GM19193 (cell line): ENCODE data around the gene MAP2K5.

ENCODE experiments used
- POLR2A ChIP-seq: IDR thresholded peaks from 4 replicates; pipeline ENCODE4 v1.6.1; 2011; ENCODE audit not compliant: insufficient read depth, insufficient read length; ENCODE audit errors: extremely low read depth

The MAP2K5 gene

DNA sequence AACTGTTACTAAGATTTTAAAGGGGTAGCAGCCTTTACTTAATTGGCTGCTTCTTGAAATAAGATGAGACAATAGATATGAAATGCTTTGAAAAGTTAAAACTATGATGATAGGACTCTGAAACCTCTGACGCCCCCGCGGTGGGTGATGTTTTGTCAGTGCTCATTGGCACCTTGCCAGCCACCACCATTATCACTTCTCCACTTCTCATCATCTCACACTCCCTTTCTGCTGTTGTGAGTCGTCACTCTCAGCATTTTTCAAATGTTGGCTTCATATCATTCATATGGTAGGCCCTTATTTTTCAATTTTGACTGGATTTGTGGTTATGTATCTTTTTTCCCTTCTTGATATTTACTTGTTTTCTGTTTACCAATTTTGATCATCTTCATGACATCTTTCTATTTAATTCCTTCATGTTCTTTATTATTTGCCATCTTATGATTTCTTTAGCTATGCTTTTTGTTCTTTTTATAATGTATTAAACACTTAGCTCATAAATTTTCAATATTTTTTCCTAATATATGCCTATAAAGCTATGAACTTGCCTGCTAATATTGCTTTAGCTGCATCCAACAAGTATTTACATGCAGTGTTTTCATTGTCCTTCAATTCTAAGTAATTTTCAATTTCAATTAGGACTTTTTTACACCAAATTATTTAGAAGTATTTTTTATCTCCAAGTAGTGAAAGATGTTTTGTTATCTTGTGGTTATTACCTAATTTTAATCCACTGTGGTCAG is 252.5 kb downstream of the MAP2K5 start:
- no peak for TF ChIP-seq POLR2A

DNA sequence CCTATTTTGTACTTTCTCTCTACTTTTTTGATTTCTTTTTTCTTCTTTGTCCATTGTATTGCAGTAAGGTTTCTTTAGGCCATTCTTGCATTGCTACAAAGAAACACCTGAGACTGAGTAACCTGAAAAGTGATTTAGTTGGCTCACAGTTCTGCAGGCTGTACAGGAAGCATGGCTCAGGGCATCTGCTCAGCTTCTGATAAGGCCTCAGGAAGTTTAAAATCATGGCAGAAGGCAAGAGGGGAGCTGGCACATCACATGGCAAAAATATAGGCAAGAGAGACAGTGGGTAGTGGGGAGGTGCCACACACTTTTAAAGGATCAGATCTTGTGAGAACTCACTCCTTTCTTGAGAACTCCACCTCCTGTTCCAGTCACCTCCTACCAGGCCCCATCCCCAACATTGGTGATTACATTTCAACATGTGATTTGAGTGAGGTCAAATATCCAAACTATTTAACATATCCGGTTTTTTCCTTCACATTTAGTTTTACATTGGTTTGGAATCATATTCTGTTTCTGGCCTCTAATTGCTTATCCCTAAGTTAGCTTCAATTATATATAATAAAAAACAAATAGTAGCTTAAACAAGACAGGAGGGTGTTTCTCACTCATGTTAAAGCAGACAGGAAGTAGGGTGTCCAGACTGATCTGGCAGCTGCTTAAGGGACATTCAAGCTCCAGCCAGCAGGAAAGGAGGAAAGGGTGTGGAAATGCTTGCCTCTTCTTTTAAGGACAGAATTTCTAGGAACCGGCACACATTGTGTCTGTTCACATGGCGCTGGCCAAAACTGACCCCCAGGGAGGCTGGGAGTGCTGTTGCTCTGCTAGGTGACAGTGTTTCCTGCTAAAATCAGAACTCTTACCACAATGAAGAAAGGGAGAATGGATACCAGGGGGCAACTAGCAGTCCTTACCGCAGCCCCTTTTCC is 254.0 kb downstream of the MAP2K5 start:
- TF ChIP-seq POLR2A: no peak

- TF ChIP-seq POLR2A: no peak
These were observed 257.3 kb downstream of the MAP2K5 start for GRCh38 chr15:67799801-67800205.

DNA sequence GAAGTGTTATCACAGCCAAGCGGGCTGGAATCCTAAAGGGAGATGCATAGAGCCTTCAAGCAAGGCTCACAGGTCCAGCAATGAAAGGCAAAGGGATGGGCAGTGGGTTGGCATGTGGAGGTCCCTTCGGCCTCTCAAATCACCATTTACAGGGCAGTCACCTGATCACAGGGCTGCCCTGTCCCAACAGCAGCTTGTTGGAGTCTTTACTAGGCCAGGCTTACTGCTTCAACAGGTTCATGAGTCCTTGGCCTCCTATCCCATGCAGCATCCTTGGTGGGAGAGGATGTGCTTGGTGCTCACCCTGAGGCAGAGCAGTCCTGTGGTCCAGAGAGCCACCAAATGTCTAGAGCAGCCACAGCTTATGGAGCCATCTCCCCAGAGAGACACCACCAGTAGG is 258.6 kb downstream of the MAP2K5 start:
- no peak for TF ChIP-seq POLR2A

GRCh38 chr15:67801926-67802914 is 259.7 kb downstream of the MAP2K5 start:
- TF ChIP-seq POLR2A: no peak

GRCh38 chr15:67803299-67803698 is 260.8 kb downstream of the MAP2K5 start:
- TF ChIP-seq POLR2A: no peak

DNA sequence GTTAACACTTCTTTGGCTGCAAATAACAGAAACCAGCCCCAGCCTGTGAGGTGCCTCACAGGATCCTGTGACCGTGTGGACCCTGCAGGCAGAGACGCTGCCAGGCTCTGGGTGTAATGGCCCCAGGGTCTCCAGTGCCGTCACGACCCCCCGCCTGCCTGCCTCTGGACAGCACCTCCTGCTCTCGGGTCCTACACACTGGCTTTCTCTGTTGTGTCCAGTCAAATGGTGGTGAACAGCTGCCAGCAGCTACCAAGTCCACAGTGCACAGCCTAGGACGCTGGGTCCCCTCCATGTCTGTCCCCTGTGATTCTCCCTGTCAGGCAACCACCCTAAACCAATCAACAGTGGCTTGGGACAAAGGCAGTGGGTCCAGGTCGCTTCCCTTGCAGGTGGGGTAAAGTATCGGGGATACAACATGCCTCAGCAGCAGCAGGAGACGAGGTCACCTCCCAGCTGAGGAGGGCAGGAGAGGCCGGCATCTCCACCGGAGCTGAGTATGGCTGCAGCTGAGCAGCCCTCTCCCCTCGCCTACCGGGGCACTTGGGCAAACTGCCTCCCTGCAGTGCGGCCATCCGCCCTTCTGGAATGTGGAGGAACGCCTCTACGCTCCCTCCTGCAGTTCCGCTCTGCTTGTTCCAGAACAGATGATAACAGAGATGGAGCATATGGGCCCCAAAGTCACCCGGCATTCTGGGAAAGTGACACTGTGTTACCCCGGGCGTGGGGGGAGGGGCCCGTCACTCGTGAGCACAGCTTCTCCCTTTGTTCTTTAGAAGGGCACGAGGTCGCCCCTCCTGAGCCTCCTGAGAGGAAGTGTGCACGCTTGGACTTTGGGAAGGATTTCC is 261.7 kb downstream of the MAP2K5 start:
- no peak for TF ChIP-seq POLR2A

- no peak for TF ChIP-seq POLR2A
These were observed 262.6 kb downstream of the MAP2K5 start for GRCh38 chr15:67805008-67805665.

DNA sequence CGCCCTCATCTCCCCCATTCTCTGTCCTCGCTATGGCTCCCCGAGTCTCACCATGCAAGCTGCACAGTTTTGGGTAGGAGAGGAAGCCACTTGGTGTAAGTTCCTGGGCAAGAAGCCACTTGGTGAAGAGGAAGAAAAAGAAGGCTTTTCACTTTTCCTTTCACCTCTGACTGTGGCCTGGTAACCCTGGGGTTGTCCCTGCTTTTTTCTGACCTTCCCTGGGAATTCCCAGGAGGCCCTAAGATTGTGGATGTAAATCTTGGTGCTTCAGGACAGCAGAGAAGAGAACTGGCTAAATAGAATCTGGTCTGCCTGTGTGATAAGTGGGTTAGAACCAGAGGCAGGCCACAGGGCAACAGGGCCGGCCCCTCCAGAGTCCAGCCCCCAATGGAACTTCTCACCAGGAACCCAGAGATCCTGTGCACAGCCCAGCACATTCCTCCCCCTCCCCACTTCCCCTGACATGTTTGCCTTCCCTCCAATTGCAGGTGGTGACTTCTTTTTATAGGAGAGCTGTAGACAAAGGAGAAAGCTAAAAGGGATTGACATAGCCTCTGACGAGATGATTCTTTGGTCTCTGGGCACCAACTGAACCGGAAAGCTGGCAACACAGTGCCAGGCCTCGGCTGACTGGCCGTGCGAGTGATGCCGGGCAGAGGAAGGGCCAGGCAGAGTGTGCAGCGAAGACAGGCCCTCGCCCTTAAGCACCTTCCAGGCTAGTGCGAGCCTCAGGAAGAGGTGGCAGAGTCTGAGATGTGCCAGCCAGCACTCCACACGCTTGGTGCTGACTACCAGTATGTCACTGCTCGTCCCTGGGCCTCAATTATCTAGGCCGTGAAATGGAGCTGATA is 263.4 kb downstream of the MAP2K5 start:
- TF ChIP-seq POLR2A: no peak

GRCh38 chr15:67806536-67806935 is 264.0 kb downstream of the MAP2K5 start:
- no peak for TF ChIP-seq POLR2A

- TF ChIP-seq POLR2A: no peak
These were observed 264.6 kb downstream of the MAP2K5 start for GRCh38 chr15:67807141-67807540.

GRCh38 chr15:67807836-67808235 is 265.3 kb downstream of the MAP2K5 start:
- TF ChIP-seq POLR2A: no peak

DNA sequence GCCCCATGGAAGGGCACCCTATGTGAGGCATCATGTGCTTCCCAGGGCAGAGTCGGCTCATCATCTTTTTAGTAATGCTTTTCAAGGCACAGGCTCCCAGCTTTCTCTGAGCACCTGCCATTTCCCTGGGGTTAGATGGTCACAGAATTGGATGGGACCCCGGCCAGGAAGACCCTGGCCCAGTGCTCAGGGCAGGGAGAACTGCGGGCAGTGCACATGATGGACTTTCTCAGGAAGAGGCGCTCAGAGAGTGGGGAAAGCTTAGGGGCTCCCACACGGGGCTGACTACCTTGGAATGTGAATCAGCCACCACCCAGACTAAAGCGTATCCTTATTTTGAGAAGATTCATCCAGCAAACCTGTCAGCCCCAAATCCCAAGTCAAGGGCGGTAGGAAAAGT is 266.3 kb downstream of the MAP2K5 start:
- TF ChIP-seq POLR2A: no peak

DNA sequence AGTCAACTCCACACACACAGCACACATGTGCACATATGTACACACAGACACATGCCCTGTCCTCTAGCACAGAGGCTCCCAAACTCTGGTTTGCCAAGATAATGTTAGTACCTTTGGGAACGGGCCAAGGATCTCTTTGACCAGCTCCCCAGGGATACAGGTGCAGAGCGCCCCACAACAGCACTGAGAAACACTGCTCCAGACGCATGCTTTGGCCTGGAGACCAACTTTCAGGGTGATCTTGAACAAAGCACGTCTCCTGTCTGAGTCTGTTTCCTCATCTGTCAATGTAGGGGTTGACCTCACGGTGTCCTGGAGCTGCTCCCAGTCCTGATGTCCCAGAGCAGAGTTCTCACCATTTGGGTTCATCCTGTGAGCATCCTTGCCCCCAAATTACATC is 266.9 kb downstream of the MAP2K5 start:
- TF ChIP-seq POLR2A: no peak
